GM21528 (cell line): Measurements from ENCODE around the gene ARL4C.

Source experiments
- ATAC-seq: cut with Tn5 transposase; IDR thresholded peaks from one replicate; pipeline ENCODE4 v1.9.1; 2021; ENCODE audit warnings: mild to moderate bottlenecking, moderate library complexity; ENCODE audit not compliant: unreplicated experiment, low FRiP score

ARL4C gene

GRCh38 chr2:234502285-234502918 lies 5.5 kb upstream of the ARL4C start:
- ATAC-seq = no peak

GRCh38 chr2:234500394-234501006 lies 3.6 kb upstream of the ARL4C start:
- ATAC-seq = no peak

DNA sequence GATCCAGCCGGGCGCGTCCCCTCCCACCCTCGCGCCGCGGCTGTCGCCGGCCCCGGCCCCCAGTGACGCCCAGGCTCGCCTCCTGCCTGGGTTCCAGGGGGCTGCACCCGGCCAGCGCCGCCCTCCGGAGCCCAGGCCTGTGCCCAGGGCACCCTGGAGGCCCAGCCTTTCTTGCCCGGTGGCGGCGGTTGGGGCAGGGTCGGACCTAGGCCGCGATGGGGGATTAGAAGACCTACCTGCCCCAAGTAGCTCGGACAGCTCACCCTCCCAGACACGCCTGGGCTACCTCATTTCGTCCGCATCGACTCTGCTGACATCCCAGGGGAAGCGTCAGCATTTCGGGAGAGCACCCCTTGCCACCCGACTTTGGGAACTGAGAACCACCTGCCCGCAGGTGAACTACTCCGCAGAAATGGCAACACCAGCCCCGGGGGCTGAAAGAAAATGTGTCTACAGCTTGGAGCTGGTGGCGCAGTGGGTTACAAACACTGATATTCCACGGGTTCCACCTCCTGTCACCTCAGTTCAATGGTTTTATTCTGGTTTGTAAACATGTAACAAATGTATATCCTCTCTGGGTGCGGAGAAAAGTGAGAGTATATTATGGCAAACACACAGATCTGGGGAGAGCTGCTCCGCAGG lies 834 bp upstream of the ARL4C start:
- ATAC-seq = no peak

GRCh38 chr2:234496055-234496834 lies 636 bp downstream of the ARL4C start:
- peak; percentile 53 for ATAC-seq

DNA sequence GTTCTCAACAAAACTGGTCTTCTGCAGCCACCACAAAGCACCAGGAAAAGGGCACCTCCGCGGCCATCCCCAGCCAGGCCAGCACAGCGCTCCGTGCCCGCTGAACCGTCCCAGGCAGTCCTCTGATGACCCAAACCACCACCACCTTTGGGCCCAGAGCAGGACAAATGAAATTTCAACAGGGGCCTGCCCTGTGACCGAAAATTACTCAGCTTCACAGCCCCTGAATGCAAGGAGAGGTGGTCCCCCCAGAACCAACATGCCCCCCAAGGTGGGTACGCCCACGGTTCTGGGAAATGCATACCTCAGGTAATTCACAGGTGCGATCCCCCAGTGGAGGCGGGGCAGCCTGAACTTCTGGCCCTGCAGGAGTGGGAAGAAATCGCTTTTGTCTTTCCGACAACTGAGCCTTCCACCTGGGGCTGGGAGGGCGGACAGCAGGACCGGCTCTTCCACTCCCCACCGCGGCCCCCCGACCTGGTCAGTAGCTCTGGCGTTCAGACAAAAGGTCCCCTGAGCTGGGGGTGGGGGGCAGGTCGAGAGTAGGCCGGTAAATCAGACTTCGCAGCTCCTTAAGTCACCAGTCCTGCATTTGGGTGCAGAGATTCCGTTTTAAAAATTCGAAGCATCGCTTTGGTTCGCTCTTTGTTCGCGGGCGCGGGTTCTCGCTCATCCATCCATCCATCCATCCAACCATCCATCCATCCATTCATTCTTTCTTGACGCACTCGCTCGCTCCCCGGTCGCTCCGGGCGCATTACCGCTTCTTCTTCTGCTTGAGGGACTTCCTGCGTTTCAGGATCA lies 1.4 kb downstream of the ARL4C start:
- no peak for ATAC-seq

- no peak for ATAC-seq
These were observed 2.3 kb downstream of the ARL4C start for GRCh38 chr2:234494361-234495250.

- no peak for ATAC-seq
These were observed 3.1 kb downstream of the ARL4C start for GRCh38 chr2:234493796-234494195.

- no peak for ATAC-seq
These were observed 4.0 kb downstream of the ARL4C start for GRCh38 chr2:234492717-234493485.

DNA sequence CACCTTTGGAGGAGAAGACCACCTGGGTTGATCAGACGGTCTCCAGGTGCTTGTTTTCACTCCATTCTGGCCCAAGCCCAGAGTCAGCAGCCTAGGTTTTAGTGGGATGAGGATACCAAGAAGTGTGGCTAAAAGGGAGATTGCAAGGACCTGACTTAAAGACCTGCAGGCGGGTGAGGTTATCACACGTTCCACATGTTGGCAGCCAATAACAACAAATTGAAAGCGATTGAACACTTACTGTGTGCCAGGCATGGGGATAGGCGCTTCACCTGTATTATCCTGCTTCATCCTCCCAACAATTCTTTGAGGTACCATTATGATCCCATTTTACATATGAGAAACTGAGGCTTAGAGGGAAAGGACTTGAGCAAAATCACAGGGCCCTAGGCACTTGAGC lies 5.0 kb downstream of the ARL4C start:
- ATAC-seq = no peak

GRCh38 chr2:234491281-234491680 lies 5.6 kb downstream of the ARL4C start:
- ATAC-seq = no peak

DNA sequence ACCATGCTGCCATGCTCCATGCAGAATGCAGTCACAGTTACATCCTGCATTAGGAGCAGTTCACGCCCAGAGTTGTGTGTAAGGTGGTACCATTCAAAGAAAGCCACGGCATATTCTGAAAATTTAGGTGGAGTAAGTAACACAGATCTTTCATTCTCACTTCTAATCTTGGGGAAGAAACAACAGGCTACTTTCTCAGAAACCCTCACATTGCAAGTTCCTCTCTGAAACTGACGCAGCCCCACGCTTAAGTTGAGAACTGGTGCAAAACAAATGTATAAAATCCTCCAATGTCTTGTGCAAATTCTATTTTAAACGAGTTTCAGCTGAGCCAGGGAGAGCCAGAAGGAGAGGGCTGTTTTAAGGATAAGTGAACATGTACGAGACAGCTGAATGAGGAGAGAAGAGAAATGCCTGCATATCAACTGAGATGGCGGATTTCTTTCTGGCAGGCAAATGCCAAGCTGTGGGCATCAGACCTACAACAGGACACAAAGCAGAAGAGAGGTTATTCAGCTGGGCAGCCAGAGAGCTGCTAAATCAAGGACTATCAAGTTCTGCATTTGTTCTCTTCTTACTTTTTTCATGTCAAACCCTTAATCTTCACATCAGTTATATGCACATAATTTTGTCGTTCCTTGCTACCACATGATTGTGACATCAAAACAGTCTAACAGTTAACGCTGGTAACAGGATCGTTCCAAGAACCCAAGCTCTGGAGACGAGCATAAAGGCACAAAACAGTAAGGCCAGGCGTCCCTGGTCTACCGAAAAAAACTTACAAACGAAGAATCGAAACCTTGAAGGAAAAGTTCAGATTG lies 6.4 kb downstream of the ARL4C start:
- ATAC-seq = no peak

GRCh38 chr2:234488913-234489451 lies 7.9 kb downstream of the ARL4C start:
- peak; percentile 69 for ATAC-seq

- no peak for ATAC-seq
These were observed 8.4 kb downstream of the ARL4C start for GRCh38 chr2:234488486-234488885.

- no peak for ATAC-seq
These were observed 9.5 kb downstream of the ARL4C start for GRCh38 chr2:234487356-234487755.

- ATAC-seq = peak; percentile 66
These were observed 13.2 kb downstream of the ARL4C start for GRCh38 chr2:234483568-234484251.

GRCh38 chr2:234481301-234481700 lies 15.6 kb downstream of the ARL4C start:
- ATAC-seq = no peak

DNA sequence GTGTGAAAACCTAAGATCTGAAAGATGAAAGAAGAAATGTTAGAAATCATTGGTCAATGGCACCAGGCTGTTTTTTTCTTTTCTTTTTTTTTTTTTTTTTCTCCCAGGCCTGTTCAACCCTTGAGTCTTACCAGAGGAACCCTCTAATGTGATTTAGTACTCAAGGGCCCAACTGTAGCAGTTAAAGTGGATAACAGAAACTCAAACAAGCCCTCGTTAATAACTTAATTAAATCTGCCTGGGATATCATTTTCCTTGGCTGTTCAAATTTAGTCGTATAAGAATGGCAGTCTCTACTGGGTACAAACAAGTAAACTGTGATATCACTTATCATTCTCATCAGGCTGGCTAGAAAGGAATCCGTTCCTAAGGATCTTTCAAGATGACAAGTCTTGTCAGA lies 16.5 kb downstream of the ARL4C start:
- no peak for ATAC-seq
